HG03432 (cell line): Measurements from ENCODE around the gene IQCK.

Source experiments
- ATAC-seq: cut with Tn5 transposase; IDR thresholded peaks from one replicate; pipeline ENCODE4 v1.9.1; 2021; ENCODE audit warnings: mild to moderate bottlenecking, moderate library complexity; ENCODE audit not compliant: unreplicated experiment

The IQCK gene

GRCh38 chr16:19856120-19856519 is 138.0 kb downstream of the IQCK start:
- no peak for ATAC-seq

- ATAC-seq: no peak
These were observed 139.7 kb downstream of the IQCK start for GRCh38 chr16:19857593-19858339.

GRCh38 chr16:19858340-19859018 is 140.4 kb downstream of the IQCK start:
- ATAC-seq: no peak

- ATAC-seq: no peak
These were observed 141.1 kb downstream of the IQCK start for GRCh38 chr16:19859166-19859565.

DNA sequence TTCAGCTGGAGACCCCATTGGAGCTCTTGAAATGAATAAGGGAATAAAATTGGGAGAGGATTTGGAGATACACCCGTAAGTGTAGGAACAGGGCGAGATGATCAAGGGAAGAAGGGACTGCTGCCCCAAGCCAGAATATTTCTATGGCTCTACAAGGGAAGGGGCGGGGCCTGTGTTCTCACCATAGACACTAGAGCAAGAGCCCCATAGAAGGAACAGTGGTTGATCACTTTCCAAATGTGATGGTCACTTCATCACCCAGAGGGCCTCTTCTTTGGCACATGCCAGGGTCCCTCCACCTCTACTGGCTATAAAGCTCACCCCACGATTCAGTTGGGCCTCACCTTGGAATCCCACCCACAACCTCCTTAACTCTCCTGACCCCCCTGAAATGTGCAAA is 141.5 kb downstream of the IQCK start:
- no peak for ATAC-seq

DNA sequence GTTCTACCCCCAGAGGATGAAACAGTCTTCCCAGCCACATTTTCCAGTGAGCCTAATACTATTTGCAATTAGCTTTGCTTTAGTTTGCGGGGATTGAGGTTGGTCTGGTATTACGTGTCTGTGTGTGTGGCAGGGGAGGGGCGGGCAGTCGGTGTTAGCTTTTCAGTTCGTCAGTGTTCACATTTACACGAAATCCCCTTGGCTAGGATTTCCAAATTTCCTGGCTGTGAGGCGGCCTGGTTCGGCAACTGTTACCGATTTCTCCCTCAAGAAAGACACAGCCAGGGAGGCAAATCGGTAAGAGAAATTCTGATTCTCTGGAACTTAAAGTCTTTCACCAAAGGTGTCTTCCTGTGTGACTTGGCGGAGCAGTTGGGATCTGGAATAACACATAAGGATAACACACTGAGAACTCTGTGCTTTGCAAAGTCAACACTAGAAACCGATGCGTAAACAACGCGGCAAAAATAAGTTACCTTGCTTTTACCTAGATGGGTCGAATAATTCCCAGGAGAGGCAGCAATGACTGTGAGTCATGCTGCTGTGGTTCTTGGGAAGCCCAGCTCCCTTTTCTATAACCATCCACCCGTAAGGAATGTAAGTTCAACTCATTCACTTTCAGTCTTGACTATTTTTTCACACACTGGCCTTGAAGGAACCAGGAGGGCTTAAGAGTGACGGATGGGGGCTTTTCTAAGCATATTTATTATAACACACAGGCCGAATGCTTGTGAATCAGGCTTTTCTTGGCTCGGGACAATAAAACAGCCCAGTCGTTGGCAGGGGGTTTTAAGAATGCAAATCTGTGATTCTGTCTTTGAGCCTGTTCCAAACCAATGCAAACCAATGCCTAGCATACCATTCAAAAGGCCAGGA is 142.3 kb downstream of the IQCK start:
- no peak for ATAC-seq

- ATAC-seq: no peak
These were observed 143.1 kb downstream of the IQCK start for GRCh38 chr16:19861133-19861532.

DNA sequence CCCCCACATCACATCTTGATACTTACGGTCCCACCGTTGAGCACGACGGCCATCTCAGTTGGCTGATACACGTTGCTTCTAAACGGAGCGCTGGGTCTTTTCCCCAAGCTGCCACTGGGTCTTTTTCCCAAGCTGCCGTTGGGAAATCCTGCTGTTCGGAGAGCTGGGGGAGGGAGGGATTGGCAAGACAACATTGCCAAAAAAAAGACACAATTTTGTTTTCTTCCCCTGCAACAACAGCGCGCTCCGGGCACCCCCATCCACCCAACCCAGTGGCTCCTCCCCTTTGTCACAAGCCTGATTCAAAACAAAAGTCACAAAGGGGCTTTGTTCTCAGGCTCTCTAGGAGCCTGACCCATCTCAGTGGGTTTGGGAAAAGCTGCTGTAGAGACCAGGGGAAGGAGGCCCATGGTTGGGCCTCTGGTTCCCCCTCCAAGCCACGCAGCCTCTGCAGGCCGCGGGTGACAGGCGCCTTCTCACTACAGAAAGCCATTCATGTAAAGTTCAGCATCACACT is 143.8 kb downstream of the IQCK start:
- ATAC-seq: no peak

DNA sequence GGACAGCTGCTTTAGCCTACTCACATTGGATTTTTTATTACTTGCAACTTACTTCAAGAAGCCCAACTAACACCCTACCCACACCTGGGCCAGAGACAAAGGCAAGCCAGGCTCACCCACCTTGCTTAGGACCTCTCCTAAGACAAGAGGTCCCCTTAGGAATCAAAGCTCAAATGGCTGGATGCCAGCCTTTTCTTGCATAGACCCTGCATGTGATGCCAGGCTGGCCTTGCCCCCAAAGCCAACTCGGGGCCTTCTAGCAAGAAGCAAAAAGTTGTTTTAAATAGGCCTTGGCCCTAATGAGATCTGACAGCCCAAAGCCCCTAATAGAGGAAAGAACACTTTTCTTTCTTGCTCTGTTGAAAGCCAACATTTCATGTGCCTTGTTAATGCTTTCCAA is 145.9 kb downstream of the IQCK start:
- no peak for ATAC-seq

DNA sequence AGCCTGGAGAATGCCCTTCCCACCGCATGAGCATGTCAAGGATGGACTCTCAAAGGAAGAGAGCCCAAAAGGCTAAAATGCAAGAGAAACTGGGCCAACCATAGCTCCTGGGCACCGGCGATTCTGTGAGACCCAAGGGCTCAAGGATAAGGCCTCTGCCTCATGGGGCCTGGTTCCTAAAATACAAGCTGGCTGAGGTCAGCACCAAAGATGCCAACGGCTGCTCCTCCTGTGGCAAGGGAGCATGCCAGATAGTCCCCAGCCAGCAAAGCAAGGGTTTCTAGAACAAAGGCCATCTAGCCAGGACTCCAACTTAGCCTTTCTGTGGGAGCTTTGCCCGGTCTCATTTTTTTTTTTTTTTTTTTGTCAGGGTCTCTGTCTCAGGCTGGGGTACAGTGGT is 146.5 kb downstream of the IQCK start:
- no peak for ATAC-seq

- ATAC-seq: no peak
These were observed 150.3 kb downstream of the IQCK start for GRCh38 chr16:19868421-19868820.

GRCh38 chr16:19871721-19872120 is 153.7 kb downstream of the IQCK start:
- ATAC-seq: no peak

DNA sequence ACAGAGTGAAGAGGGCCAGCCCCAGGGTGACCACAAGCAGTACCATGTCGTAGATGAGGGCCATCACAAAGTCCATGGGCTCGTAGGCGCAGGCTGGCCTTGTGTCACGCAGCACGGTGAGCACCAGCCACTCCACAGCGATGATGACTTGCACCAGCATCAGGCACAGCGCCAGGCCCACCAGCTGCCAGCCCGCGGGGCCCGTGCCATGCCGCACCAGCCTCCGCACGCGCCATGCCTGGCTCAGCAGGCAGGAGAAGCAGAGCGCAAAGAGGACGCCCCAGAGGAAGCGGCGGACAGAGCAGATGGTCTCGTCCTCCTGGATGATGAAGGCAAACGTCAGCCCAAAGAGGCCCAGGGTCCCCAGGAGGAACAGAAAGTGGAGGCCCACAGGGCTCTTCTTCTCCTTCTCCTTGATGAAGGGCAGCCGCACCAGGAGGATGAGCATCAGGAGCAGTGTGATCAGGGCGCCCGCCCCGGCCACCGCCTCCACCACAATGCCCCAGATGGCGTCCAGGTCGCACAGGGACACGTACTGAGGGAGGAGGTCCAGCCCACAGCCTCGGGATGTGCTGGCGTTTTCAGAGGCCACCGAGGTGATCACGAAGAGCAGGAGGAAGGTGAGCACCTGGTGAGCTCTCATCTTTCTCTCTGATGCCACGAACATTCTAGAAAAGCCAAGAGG is 154.2 kb downstream of the IQCK start:
- ATAC-seq: no peak

DNA sequence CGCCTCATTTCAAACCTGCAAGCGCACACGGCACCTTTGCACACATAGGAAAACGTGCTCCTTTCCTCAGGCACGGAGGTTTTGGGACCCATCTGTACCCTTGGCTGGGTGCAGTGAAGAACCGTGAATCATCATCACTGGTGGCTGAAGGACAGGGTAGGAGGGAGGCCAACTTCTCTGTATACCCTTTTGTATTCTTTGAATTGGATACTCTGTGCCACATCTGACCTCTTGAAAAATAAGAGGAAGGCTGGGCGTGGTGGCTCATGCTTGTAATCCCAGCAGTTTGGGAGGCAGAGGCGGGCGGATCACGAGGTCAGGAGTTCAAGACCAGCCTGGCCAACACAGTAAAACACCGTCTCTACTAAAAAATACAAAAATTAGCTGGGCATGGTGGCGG is 154.9 kb downstream of the IQCK start:
- no peak for ATAC-seq

GRCh38 chr16:19874026-19874425 is 156.0 kb downstream of the IQCK start:
- ATAC-seq: no peak

- no peak for ATAC-seq
These were observed 156.9 kb downstream of the IQCK start for GRCh38 chr16:19874851-19875546.

- no peak for ATAC-seq
These were observed 157.8 kb downstream of the IQCK start for GRCh38 chr16:19875900-19876299.

GRCh38 chr16:19876501-19877059 is 158.5 kb downstream of the IQCK start:
- no peak for ATAC-seq

- ATAC-seq: no peak
These were observed 160.7 kb downstream of the IQCK start for GRCh38 chr16:19878757-19879156.

- no peak for ATAC-seq
These were observed 161.2 kb downstream of the IQCK start for GRCh38 chr16:19879241-19879792.
